Adipose tissue (tissue), 3 donors: ENCODE data around the gene GOLGA6L25. TPM values are rescaled to one million over a fixed set of nuclear protein-coding genes. Genes with fewer than 3 reads are reported as not detected.
"Not testable (repeated sequence)": the region's sequence is repeated elsewhere in the genome, so short reads cannot be mapped to it uniquely, and the experiment has no call there.

Experiments
- H3K27ac ChIP-seq: one replicate; pipeline ENCODE4 v1.5.1; 2013; ENCODE audit warnings: low read depth, low read length
- WGBS, 3 donors: extraction: QIAGEN DNeasy Blood & Tissue Kit; methylation state at CpG; one replicate each; pipeline ENCODE4 v1.1.7; 2013; 5-methylcytosine and 5-hydroxymethylcytosine counted together
- polyA plus RNA-seq, 3 donors: library from polyadenylated mRNA; stranded (reverse); fragments of 200-250 nt; gene quantifications; one replicate each; pipeline ENCODE4 v1.2.3, GENCODE V29; 2013
- donor health status: healthy with polysubstance abuse.
- donor health status: Bipolar disorder and iron deficiency.
- donor health status: healthy.

The GOLGA6L25 gene, protein sequence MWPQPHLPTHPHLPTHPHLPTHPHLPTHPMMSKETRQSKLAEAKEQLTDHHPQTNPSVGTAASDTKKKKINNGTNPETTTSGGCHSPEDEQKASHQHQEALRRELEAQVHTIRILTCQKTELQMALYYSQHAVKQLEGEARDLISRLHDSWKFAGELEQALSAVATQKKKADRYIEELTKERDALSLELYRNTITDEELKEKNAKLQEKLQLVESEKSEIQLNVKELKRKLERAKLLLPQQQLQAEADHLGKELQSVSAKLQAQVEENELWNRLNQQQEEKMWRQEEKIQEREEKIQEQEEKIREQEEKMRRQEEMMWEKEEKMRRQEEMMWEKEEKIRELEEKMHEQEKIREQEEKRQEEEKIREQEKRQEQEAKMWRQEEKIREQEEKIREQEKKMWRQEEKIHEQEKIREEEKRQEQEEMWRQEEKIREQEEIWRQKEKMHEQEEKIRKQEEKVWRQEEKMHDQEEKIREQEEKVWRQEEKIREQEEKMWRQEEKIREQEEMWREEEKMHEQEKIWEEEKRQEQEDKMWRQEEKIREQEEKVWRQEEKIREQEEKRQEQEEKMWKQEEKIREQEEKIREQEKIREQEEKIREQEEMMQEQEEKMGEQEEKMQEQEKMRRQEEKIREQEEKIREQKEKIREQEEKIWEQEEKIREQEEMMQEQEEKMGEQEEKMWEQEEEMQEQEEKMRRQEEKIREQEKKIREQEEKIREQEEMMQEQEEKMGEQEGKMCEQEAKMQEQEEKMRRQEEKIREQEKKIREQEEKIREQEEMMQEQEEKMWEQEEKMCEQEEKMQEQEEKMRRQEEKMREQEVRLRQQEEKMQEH
- not detected for polyA plus RNA-seq

DNA sequence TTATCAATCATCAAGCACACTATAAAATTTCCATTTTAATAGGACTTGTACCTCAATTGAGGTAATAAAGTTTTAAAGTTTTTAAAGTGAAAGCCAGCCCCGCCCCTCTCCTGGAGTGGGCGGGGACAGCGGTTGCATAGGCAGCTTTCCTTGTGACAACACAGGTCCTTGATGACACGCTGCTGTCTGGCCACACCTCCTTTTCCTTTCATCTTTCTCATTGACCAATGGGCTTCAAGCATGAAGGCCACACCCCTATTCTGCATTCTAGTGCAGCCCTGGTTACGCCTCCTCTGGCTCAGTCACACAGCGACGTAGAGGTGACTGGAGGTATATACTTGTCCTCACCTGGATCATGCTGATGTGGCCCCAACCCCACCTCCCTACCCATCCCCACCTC is at the start of gene GOLGA6L25:
Gene GOLGA6L25 (plus strand): TSS at position 301 of the 400 bp plus-strand sequence. CDS start 61 bp downstream, at position 362.
- WGBS, 3 donors: no CpG with 5 or more reads among the region's 7 CpGs
- H3K27ac ChIP-seq: not testable (repeated sequence)

DNA sequence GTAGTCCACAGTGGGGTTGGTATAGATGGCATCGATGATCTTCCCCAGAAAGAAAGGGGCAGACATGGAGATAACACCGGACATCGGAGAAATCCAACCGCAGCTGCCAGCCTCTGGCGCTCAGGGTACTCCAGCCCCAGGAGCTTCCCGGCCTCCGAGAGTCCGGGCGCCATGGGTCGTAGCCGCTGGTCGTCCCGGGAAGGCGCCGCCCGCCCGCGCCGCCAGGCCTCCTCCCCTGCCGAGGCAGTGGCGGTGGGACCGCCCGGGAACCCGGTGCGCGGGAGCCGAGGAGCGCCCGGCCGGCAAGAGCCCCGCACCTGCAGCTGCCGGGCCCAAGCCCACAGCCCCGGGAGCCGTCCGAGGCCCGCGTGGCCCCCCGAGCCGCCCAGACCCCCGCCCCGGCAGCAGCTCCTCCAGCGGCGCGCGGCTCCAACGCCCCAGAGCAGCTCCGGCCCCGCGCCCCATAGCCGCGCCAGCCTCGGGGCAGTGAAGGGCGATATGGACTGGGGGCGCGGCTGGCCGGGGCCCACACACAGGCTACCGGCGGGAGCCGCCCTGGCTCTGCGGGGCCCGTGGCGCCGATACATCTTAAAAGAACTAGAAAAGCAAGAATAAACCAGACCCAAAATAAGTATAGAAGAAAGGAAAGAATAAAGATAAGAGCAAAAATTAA is 45.0 kb upstream of the GOLGA6L25 start:
- H3K27ac ChIP-seq: not testable (repeated sequence)
- 0 to 1% methylated on average over 4 to 10 of the region's 63 CpGs; no CpG with 5 or more reads in 1 of the 3 donors for WGBS, 3 donors

DNA sequence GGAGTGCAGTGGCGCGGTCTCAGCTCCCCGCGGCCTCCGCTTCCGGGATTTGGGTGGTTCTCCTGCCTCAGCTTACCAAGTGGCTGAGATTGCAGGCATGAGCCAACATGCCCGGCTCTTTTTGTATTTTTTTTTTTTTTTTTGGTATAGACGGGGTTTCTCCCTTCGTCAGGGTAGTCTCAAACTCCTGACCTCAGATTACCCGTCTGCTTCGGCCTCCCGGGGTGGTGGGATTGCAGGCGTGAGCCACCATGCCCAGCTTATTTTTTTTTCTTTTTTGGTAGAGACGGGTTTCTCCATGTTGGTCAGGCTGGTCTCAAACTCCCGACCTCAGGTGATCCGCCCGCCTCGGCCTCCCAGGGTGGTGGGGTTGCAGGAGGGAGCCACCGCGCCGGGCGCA is 39.2 kb upstream of the GOLGA6L25 start:
- WGBS, 3 donors: 88 to 96% (median 94%) methylated on average over 7 of the region's 22 CpGs
- not testable (repeated sequence) for H3K27ac ChIP-seq

DNA sequence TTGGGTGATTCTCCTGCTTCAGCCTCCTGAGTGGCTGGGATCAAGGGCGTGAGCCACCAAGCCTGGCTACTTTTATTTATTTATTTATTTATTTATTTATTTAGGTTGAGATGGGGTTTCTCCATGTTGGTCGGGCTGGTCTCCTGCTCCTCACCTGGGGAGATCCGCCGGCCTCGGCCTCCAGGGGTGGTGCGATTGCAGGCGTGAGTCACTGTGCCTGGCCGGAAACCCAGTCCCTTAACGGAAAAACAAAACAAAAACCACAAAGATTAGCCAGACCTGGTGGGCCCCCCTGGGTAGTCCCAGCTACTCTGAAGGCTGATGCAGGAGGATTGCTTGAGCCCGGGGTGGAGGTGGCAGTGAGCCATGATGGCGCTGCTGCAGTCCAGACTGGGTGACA is 38.2 kb upstream of the GOLGA6L25 start:
- not testable (repeated sequence) for H3K27ac ChIP-seq
- WGBS, 3 donors: 81 to 87% (median 86%) methylated on average over 2 of the region's 11 CpGs

DNA sequence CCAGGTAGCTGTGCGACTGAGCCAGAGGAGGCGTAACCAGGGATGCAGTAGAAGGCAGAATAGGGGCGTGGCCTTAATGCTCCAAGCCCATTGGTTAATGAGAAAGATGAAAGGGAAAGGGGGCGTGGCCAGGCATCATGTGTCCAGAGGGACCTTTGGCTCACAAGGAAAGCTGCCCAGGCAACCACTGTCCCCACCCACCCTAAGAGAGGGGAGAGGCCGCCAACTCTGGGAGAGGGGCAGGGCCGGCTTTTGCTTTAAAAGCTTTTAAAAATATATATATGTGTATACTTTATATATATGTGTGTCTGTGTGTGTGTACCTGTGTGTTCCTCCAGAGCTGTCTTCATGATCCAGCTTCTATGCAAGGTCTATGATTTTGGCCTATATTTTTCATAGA is 20.4 kb upstream of the GOLGA6L25 start, which contains the start of gene GOLGA8G:
Gene GOLGA8G (minus strand): TSS at position 18 of the 400 bp plus-strand sequence. CDS start 62 bp downstream, outside the sequence.
- 73 to 90% (median 82%) methylated on average over 3 of the region's 6 CpGs for WGBS, 3 donors
- not testable (repeated sequence) for H3K27ac ChIP-seq

DNA sequence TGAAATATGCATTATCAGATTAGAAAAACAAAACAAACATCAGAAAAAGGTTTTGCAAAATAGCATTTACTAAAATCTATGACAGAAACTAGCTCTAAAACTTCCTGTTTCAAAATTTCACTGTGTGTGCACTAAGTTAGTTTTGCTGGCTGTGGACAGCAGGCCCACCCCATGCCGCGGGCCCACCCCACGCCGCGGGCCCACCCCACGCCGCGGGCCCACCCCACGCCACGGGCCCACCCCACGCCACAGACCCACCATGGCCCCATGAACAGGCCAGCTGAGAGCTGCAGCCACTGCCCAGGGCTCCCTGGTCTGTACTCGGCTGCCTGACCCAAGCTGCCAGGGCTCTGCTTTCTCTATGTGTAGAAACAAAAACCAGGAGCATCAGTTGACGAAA is 20.0 kb downstream of the GOLGA6L25 start:
- not testable (repeated sequence) for H3K27ac ChIP-seq
- WGBS, 3 donors: 68 to 76% (median 69%) methylated on average over 11 of the region's 13 CpGs

DNA sequence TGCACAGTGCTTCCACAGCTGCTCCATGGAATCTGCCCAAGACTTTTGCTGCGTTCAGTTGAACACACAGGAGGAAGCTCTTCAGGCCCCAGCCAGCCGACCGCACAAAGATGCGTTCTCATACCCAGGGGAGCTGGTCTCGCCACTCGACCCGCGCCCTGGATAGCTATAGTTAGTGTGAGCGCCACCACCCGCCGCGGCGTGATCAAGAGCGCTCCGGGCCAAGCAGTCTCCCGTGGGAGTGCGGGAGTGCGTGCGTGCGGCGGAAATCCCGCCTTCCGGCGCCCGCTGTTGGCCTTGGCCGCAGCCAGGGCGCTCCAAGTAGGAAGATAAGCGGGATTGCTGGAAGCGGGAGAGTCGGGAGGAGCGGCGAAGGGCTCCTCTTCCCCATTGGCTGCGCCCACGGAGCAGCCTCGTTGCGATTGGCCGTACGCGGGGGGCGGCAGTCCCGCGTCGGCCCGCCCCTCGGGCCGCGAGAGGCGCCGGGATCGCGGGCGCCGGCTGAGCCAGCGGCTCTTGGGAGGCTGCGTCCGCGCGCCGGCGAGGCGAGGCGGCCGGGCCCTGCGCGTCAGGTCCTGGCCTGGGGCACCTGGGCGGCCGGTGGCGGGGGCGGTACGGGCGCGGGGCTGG is 35.7 kb downstream of the GOLGA6L25 start:
- not testable (repeated sequence) for H3K27ac ChIP-seq
- 0% methylated on average over 1 of the region's 72 CpGs; no CpG with 5 or more reads in 2 of the 3 donors for WGBS, 3 donors

DNA sequence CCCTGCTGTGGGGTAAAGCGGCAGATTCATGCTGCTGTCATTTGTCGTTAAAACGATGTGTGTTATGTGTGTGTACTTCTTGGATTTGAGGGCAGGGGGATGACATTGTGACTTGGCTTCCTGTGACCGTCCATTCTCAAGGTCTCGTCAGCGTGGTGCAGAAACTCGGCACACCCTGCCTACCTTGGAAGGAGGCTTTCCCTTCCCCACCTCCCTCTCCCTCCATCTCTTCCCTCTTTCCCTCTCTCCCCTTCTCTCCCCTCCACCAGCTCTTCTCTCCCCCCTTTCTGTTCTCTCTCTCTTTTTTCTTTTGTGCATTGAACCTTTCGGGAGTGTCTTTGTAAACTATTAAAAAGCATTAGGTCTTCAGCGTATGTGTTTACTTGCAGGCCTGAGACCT is 36.4 kb downstream of the GOLGA6L25 start:
- 0 to 1% (median 0%) methylated on average over 5 to 8 of the region's 9 CpGs for WGBS, 3 donors
- H3K27ac ChIP-seq: not testable (repeated sequence)

DNA sequence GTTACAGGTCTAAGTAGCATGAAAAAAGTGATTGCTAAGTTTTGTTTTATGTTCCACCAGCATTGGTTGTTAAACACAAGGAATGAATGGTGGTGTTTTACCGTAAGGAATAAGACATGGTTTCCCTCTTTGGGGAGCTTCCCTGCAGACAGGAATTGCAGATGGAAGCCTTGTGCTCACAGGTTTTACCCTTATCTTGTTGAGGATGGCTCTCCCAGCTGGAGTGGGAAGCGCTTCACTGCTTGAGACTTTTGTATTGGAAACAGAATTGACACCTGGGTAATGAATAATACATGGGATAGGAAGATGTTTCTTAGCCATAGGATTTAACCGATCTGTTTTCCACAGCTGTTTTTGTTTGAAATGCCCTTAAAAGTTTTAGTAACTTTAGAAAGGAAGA is 39.0 kb downstream of the GOLGA6L25 start:
- WGBS, 3 donors: no CpG with 5 or more reads among the region's 3 CpGs
- not testable (repeated sequence) for H3K27ac ChIP-seq

DNA sequence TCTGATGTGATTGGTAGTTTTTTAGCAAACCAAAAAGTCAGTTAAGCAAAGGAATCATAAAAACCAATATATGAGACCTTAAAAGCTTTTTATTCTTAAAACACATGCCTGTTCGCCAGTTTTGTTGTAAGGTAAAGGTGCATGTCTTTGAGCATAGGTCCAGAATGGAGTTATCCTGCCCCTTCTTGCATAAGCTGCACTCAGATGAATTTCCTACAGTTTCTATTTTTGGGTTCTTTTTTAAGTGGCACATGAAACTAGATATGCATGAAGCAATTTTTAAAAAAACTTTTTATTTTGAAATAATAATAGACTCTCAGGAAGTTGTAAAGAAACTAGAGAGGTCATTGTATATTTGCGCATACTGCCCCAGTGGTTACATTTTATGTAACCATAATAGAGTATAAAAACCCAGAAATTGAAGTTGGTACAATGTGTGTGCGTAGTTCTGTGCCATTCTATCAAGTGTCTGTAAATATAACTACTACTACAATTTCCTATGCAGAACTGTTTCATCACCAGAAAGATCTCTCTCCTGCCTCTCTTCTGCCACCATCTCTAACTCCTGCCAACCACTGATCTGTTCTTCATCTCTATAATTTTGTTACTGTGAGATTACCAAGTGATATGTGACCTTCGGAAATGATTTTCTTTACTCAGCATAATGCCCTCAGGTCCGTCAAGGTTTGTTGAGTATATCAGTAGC is 40.2 kb downstream of the GOLGA6L25 start:
- not testable (repeated sequence) for H3K27ac ChIP-seq
- WGBS, 3 donors: 80 to 100% (median 100%) methylated on average over 1 to 2 of the region's 5 CpGs

DNA sequence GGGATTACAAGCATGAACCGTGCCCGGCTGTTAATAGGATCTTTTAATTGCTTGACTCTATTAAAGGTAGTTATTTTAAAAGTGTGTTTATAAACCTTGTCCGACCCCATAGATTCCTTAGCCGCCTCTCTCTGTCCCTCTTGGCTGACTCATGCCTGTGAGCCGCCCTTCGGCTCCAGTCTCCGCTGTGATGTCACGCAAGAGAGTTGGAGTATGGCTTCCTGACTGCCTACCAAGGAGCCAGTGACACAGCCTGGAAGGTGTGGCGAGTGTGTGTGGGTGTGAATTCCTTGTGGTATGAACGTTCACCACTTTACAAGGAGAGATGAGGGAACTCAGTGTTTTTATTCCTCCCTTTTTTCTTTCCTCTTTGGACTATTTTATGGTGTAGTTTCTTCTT is 44.1 kb downstream of the GOLGA6L25 start:
- no CpG with 5 or more reads among the region's 10 CpGs for WGBS, 3 donors
- H3K27ac ChIP-seq: not testable (repeated sequence)

DNA sequence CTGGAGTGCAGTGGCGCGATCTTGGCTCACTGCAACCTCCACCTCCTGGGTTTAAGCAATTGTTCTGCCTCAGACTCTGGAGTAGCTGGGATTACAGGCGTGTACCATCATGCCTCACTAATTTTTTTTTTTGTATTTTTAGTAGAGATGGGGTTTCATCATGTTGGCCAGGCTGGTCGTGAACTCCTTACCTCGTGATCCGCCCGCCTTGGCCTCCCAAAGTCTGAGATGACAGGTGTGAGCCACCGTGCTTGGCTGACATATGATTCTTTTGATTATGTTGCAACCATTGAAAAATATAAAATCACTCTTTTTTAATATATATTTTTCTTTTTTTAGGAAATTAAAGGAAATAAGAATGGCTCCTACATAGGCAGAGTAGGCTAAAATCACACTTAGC is 44.8 kb downstream of the GOLGA6L25 start:
- not testable (repeated sequence) for H3K27ac ChIP-seq
- 67 to 91% (median 91%) methylated on average over 5 of the region's 8 CpGs for WGBS, 3 donors

DNA sequence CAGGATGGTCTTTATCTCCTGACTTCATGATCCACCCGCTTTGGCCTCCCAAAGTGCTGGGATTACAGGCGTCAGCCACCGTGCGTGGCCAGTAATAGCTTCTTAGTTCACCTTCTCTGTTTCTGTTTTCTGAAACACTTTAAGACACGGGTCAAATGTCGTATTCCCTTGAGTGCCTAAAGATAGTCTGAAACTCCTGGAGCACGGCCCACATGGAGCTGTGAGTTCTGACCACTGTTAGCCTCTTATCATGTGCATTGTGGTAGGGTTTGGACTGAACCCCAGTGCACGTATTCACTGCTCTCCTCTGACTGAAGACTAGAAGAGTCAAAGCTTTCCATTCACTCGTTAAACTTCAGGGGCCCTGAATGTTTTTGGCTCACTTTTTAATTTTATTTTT is 48.8 kb downstream of the GOLGA6L25 start:
- 100% methylated on average over 2 to 4 of the region's 9 CpGs for WGBS, 3 donors
- not testable (repeated sequence) for H3K27ac ChIP-seq

Other genes with a start within 250 kb of the GOLGA6L25 start
- 10 to 100 TPM; 15.5 to 36.7 (median 27.5) TPM for gene HERC2, start 231.4 kb upstream of the GOLGA6L25 start, polyA plus RNA-seq
- not detected for gene GOLGA6L24, start 195.5 kb upstream of the GOLGA6L25 start, polyA plus RNA-seq
- not detected for gene GOLGA8F, start 174.9 kb upstream of the GOLGA6L25 start, polyA plus RNA-seq
- not detected for gene GOLGA8G, start 20.6 kb upstream of the GOLGA6L25 start, polyA plus RNA-seq
- 1 to 10 TPM in 2 of 3 donors, under 1 TPM in 1; 0.39 to 3.7 (median 2.8) TPM for gene GOLGA8M, start 158.9 kb downstream of the GOLGA6L25 start, polyA plus RNA-seq